Measurements from ENCODE around the gene CCDC92.

DNA sequence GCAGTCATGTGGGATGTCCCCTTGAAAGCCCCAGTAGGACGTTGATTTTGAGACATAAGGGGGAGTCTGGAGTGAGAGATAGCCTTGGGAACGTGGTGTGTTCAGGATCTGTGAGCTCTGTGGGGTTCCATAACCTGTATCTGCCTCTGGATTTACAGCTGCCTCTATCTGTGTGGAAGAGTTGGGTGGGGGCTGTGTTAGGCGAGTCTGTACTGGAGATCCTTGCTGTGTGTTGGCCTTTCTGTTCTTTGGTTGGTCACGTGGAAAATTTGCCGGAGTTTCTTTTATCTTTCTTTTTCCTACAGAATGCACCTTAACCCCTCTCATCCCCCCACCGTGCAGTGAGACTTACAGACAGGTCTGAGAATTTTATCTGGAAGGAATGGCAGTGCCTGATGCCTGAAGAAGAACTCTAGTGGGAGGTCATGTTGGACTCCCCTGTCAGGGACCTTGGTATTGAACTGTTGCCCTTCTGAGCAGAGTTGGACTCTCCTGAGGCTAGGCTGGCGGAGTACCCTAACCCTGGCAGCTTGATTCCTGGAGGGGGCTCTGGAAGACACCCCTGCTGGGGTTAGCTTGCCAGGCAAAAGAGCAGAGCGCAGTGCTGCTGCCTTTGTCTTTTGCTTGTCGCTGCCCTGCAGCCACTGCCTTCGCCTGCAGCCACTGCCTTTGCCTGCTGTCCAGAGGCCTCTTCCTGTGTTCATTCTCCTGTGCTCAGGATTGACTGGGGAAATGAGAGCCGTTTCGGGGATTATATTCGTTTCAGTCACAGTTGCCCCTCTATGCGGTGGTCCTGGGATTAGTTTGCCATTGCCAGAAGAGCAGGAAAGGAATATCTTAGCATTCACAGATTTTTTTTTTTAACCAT is 34.4 kb upstream of the CCDC92 start:
- TF ChIP-seq, protein P1, sequence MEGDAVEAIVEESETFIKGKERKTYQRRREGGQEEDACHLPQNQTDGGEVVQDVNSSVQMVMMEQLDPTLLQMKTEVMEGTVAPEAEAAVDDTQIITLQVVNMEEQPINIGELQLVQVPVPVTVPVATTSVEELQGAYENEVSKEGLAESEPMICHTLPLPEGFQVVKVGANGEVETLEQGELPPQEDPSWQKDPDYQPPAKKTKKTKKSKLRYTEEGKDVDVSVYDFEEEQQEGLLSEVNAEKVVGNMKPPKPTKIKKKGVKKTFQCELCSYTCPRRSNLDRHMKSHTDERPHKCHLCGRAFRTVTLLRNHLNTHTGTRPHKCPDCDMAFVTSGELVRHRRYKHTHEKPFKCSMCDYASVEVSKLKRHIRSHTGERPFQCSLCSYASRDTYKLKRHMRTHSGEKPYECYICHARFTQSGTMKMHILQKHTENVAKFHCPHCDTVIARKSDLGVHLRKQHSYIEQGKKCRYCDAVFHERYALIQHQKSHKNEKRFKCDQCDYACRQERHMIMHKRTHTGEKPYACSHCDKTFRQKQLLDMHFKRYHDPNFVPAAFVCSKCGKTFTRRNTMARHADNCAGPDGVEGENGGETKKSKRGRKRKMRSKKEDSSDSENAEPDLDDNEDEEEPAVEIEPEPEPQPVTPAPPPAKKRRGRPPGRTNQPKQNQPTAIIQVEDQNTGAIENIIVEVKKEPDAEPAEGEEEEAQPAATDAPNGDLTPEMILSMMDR (IDR thresholded peaks at IDR 0.05): no peak
- TF ChIP-seq POLR2A (IDR thresholded peaks at IDR 0.05) (no peak), EP300 (IDR thresholded peaks at IDR 0.05) (no peak), POLR2AphosphoS5 (IDR thresholded peaks at IDR 0.05) (no peak)

All from suprapubic skin (tissue), 4 donors.